GM12801 (cell line): ENCODE results near the gene GDPD1.

Experiments used
- CTCF ChIP-seq: IDR thresholded peaks from one replicate; pipeline ENCODE4 v1.5.1; 2011; ENCODE audit warnings: control low read depth; ENCODE audit not compliant: insufficient read length; ENCODE audit errors: extremely low read depth

Gene GDPD1

GRCh38 chr17:59287452-59287851 lies 67.1 kb downstream of the GDPD1 start:
- no peak for TF ChIP-seq CTCF

DNA sequence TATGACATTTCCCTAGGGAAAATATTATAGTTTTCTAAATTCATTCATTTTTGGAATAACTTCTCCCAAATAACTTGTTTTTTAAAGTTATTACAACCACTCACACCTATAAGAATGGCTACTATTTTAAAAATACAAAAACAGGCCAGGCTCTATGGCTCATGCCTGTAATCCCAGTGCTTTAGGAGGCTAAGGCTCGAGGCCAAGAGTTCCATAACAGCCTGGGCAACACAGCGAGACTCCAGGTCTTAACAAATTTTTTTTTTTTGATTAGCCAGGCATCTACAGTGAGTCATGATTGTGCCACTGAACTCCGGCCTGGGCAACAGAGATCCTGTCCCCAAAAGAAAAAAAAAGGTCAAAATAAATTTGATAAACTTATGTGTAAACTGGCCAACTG lies 67.6 kb downstream of the GDPD1 start:
- no peak for TF ChIP-seq CTCF

GRCh38 chr17:59289981-59290301 lies 69.6 kb downstream of the GDPD1 start:
- no peak for TF ChIP-seq CTCF

GRCh38 chr17:59292174-59292523 lies 71.8 kb downstream of the GDPD1 start:
- TF ChIP-seq CTCF: no peak

DNA sequence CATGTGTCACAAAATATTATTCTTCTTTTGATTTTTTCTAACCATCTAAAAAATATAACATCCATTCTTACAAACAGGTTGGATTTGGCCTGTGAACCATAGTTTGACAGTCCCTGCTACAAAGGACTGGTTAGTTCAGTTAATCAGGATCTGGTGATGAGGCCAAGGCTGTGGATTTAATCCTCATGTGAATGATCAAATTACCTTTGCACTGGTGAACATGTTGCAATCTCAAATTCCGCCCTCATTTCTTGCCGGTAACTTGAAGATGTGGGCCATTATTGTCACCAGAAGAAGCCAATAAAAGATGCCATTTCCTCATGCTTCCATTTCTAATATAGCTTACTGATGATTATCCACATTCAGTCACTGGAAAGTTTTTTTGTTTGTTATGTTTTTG lies 75.9 kb downstream of the GDPD1 start:
- no peak for TF ChIP-seq CTCF

GRCh38 chr17:59298521-59298920 lies 78.2 kb downstream of the GDPD1 start:
- TF ChIP-seq CTCF: no peak

DNA sequence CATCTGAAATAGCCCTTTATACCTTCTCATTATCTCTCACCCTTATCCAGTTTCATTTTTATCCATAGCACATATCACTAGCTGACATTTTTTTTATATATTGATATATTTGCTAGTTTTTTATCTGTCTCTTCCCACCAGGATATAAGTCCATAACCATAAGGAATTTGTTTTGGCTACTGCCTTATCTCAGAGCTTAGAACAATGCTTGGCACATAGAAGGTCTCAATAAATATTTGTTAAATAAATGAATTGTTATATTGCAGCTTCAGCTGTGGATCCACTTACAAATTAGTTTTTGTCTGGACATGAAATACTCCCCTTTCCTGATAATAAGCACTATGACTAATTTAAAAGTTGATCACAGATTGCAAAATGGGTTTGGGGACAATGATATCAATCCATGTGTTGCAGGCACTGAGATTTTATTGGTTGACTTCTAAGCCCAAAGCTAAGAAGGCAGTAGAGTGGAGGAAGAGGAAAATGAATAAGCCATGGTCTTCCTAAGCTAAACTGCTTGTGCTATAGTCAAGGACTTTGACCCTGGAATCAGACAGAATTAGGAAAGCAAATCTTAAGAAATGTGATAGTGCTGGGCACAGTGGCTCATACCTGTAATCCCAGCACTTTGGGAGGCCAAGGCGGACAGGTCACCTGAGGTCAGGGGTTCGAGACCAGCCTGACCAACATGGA lies 79.2 kb downstream of the GDPD1 start:
- TF ChIP-seq CTCF: no peak

DNA sequence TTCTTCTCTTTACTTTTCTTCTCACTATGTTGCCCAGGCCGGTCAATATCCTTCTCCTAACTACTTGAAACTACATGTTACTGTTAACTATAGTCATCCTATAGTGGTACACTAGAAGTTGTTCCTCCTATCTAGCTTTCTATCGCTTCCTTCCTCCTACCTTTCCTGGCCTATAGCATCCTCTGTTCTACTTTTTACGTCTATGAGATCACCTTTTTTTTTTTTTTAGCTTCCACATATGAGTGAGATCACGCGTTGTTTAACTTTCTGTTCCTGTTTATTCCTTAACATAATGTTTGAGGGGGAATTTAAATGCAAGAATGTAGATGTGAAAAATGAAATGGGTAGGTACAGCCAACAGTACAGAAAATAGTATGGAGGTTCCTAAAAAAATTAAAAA lies 80.6 kb downstream of the GDPD1 start:
- TF ChIP-seq CTCF: no peak
